PC-3 (cell line): ENCODE results near the gene NFYC. TPM values are rescaled to one million over a fixed set of nuclear protein-coding genes. Genes with fewer than 3 reads are reported as not detected.

Experiments
- ATAC-seq: fragments of 200-7000 bp; cut with Tn5 transposase; 2 replicates; pipeline ENCODE4 v1.9.1; 2020; ENCODE audit warnings: mild to moderate bottlenecking, moderate library complexity
- BruUV-seq: library from RNA; stranded (reverse); fragments of 400-500 nt; replicated peaks from 2 replicates; lab custom pipeline; 2021; lab: Mats Ljungman, UMichigan
- CTCF ChIA-PET: fragments of 300-600 bp; sonication (Branson Sonifier 250); formaldehyde crosslinking; loops from one replicate; lab custom pipeline; 2022; ENCODE audit warnings: antibody characterized with exemption; lab: Charles Lee
- POLR2A ChIA-PET: fragments of 300-600 bp; sonication (Branson Sonifier 250); formaldehyde crosslinking; loops from one replicate; lab custom pipeline; 2022; ENCODE audit warnings: antibody characterized with exemption; ENCODE audit not compliant: unreplicated experiment; lab: Charles Lee
- DNase-seq: peaks from one replicate; pipeline ENCODE4 v3.0.0-alpha.2; 2015
- H2AFZ ChIP-seq: fragments of 300-600 bp; sonication (generic); 2 replicates; pipeline ENCODE4 v1.6.0; 2016; ENCODE audit warnings: antibody characterized with exemption, low read length
- H3F3A ChIP-seq: fragments of 300-600 bp; sonication (generic); one replicate; pipeline ENCODE4 v1.6.0; 2017; ENCODE audit warnings: antibody characterized with exemption, low read length, control low read depth, mild to moderate bottlenecking; ENCODE audit not compliant: unreplicated experiment
- H3K27ac ChIP-seq: fragments of 300-600 bp; sonication (generic); 2 replicates; pipeline ENCODE4 v1.5.1; 2016; ENCODE audit warnings: mild to moderate bottlenecking, low read length
- H3K27me3 ChIP-seq: fragments of 300-600 bp; sonication (generic); 2 replicates; pipeline ENCODE4 v1.6.1; 2016; ENCODE audit warnings: low read length, mixed read lengths
- H3K36me3 ChIP-seq: fragments of 300-600 bp; sonication (generic); 2 replicates; pipeline ENCODE4 v1.6.1; 2016; ENCODE audit warnings: low read depth, mixed run types, low read length, mixed read lengths
- H3K4me1 ChIP-seq: fragments of 300-600 bp; sonication (generic); 2 replicates; pipeline ENCODE4 v1.5.1; 2016; ENCODE audit warnings: low read length; ENCODE audit not compliant: insufficient read depth
- H3K4me2 ChIP-seq: fragments of 300-600 bp; sonication (generic); 2 replicates; pipeline ENCODE4 v1.6.0; 2016; ENCODE audit warnings: low read length
- H3K4me3 ChIP-seq: fragments of 300-600 bp; sonication (generic); 2 replicates; pipeline ENCODE4 v1.5.1; 2016; ENCODE audit warnings: mild to moderate bottlenecking, low read length, mixed read lengths
- H3K79me2 ChIP-seq: fragments of 300-600 bp; sonication (generic); 2 replicates; pipeline ENCODE4 v1.6.1; 2017; ENCODE audit warnings: low read length, mixed read lengths
- H3K9ac ChIP-seq: fragments of 300-600 bp; sonication (generic); 2 replicates; pipeline ENCODE4 v1.6.0; 2016; ENCODE audit warnings: mild to moderate bottlenecking, low read length
- H3K9me2 ChIP-seq: fragments of 300-600 bp; sonication (generic); replicated peaks from 2 replicates; pipeline ENCODE4 v1.6.1; 2016; ENCODE audit warnings: mixed run types, low read length, mixed read lengths
- H3K9me3 ChIP-seq: fragments of 300-600 bp; sonication (generic); 2 replicates; pipeline ENCODE4 v1.6.1; 2016; ENCODE audit warnings: low read length, mixed read lengths
- H4K20me1 ChIP-seq: fragments of 300-600 bp; sonication (generic); 2 replicates; pipeline ENCODE4 v1.6.1; 2016; ENCODE audit warnings: low read length, mixed read lengths
- EZH2 ChIP-seq: fragments of 300-600 bp; sonication (generic); IDR thresholded peaks from one replicate; pipeline ENCODE4 v1.6.1; 2017; ENCODE audit warnings: antibody characterized with exemption, mild to moderate bottlenecking, low read length; ENCODE audit not compliant: unreplicated experiment
- EZH2phosphoT487 ChIP-seq: fragments of 300-600 bp; sonication (generic); IDR thresholded peaks from 2 replicates; pipeline ENCODE4 v1.6.1; 2018; ENCODE audit warnings: mild to moderate bottlenecking, antibody characterized with exemption, low read length, borderline replicate concordance
- intact Hi-C: fragments of 100-400 bp; cut with micrococcal nuclease; formaldehyde crosslinking; loops from 2 replicates; pipeline ENCODE4 v1.9.0; 2023
- total RNA-seq: library from RNA; depleted of rRNA; stranded (reverse); fragments of >200 nt; gene quantifications from 2 replicates; pipeline ENCODE4 v1.2.3, GENCODE V29; 2014
- TF ChIP-seq, protein P1 (sequence below): fragments of 300-600 bp; sonication (generic); conservative IDR thresholded peaks from 2 replicates; pipeline ENCODE4 v1.5.1; 2017; ENCODE audit warnings: antibody characterized with exemption, low read depth, mild to moderate bottlenecking, low read length

Gene NFYC
- total RNA-seq, 1 experiment from 2014 or later: 52.6 TPM

DNA sequence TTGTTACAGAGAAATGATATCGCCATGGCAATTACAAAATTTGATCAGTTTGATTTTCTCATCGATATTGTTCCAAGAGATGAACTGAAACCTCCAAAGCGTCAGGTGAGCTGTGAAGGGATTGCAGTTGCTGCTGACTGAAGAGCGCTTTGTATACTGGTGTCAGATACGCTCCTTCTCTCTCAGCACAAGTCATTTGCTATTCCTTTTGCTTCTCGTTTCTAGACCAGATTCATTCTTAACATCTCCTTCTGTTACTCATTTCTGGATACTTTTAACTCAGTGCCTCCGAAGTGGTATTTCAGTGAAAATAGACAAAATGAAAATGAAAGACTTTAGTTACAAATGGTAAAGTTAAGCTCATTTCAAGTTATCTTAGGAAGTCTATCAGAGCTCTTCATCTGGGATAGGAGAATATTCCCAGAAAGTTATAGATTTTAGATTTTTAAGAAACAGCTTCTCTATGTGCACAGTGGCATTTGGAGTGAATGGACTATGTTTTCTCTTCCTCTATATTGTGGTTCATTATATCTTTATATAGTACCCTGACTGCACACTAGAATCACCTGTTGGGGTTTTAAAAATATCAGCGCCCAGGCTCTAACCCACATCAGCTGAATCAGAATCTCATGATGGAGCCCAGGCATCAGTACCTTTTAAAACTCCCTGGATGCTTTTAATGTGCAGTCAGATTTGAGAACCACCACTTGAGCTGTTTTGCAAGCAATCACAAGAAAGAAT, 61.8 kb downstream of the NFYC start:
- Histone ChIP-seq H3K4me1 (peaks cover 32% of the 10 kb centered on the region), H3K4me2 (no peak overlapping the region), H3K9ac (no peak overlapping the region), H3F3A (no peaks in the 10 kb centered on the region), H3K36me3 (peaks cover 50% of the 10 kb centered on the region), H2AFZ (no peak overlapping the region), H3K27me3 (no peaks in the 10 kb centered on the region), H3K4me3 (no peak overlapping the region), H4K20me1 (0 out of 2 replicates have a peak, but pooled peaks cover 8% of the 10 kb centered on the region), H3K9me3 (no peaks in the 10 kb centered on the region), H3K27ac (no peak overlapping the region), H3K79me2 (no peaks in the 10 kb centered on the region), H3K9me2 (no peaks in the 10 kb centered on the region)
- ATAC-seq: no peak
- POLR2A ChIA-PET: no interaction called here
- TF ChIP-seq EZH2phosphoT487 (no peak), EZH2 (no peak)
- TF ChIP-seq, protein P1, sequence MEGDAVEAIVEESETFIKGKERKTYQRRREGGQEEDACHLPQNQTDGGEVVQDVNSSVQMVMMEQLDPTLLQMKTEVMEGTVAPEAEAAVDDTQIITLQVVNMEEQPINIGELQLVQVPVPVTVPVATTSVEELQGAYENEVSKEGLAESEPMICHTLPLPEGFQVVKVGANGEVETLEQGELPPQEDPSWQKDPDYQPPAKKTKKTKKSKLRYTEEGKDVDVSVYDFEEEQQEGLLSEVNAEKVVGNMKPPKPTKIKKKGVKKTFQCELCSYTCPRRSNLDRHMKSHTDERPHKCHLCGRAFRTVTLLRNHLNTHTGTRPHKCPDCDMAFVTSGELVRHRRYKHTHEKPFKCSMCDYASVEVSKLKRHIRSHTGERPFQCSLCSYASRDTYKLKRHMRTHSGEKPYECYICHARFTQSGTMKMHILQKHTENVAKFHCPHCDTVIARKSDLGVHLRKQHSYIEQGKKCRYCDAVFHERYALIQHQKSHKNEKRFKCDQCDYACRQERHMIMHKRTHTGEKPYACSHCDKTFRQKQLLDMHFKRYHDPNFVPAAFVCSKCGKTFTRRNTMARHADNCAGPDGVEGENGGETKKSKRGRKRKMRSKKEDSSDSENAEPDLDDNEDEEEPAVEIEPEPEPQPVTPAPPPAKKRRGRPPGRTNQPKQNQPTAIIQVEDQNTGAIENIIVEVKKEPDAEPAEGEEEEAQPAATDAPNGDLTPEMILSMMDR: no peak
- CTCF ChIA-PET: no interaction called here
- BruUV-seq: no TSS peak
- intact Hi-C loops: loop anchor here (5.0 kb wide), 2 partner anchors 41 to 61 kb away; partner anchors contain the start of gene NFYC
- no peak for DNase-seq

DNA sequence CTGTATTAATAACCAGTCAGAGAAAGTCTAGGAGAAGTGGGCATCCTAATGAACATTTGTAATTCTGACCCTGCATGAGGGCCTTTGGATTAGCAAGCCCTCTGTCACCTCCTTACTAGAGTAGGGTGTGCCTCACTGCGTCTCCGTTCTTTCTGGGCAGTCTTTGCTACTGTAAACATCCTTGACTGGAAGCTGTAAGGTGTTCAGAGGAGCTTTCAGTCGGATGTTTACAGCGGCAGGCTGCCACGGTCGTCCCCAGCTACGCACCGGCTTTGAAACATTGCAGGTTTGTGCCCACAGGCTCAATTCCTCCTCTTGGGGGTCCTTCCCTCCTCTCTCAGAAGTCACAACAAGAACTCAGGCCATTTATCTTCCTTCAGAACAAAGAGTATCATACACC, 62.7 kb downstream of the NFYC start:
- Histone ChIP-seq H3K9me2 (no peaks in the 10 kb centered on the region), H3K79me2 (no peaks in the 10 kb centered on the region), H3K4me3 (no peak overlapping the region), H3F3A (no peaks in the 10 kb centered on the region), H3K4me2 (no peak overlapping the region), H4K20me1 (0 out of 2 replicates have a peak, but pooled peaks cover 8% of the 10 kb centered on the region), H3K27ac (no peak overlapping the region), H3K9ac (no peak overlapping the region), H3K4me1 (peaks cover 32% of the 10 kb centered on the region), H2AFZ (no peak overlapping the region), H3K36me3 (peaks cover 42% of the 10 kb centered on the region), H3K9me3 (no peaks in the 10 kb centered on the region), H3K27me3 (no peaks in the 10 kb centered on the region)
- no TSS peak for BruUV-seq
- intact Hi-C loops: loop anchor here (5.0 kb wide), 2 partner anchors 42 to 62 kb away; partner anchors contain the start of gene NFYC
- ATAC-seq (no peak), DNase-seq (no peak)
- CTCF ChIA-PET: no interaction called here
- TF ChIP-seq EZH2phosphoT487 (no peak), EZH2 (no peak)
- TF ChIP-seq, protein P1: no peak
- POLR2A ChIA-PET: no interaction called here

DNA sequence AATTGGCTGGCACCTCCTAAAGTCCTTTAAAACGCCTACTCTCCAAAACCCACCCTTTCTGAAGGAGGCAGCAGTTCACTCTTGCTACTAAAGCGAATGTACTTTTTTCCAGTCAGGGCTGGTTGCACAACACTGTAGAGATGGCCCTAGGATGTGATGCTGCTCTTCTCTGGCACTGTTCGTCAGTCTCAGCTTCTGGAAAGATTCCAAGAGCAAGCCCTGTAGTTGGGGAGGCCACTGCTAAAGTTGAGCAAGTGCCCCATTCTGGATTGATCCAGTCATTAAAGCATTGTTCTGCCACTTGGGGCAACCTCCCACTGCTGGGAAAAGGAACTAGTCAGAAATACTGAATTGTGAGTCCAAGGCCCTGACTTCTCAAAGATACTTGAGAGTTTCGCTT, 63.6 kb downstream of the NFYC start:
- ATAC-seq (no peak), DNase-seq (no peak)
- no peak overlapping the region for H3K4me3 ChIP-seq
- H3K9ac ChIP-seq: no peak overlapping the region
- no peaks in the 10 kb centered on the region for H3K27me3 ChIP-seq
- no peaks in the 10 kb centered on the region for H3K9me2 ChIP-seq
- H3K36me3 ChIP-seq: peaks cover 41% of the 10 kb centered on the region
- H3F3A ChIP-seq: no peaks in the 10 kb centered on the region
- 0 out of 2 replicates have a peak, but pooled peaks cover 8% of the 10 kb centered on the region for H4K20me1 ChIP-seq
- TF ChIP-seq EZH2 (no peak), EZH2phosphoT487 (no peak)
- TF ChIP-seq, protein P1: no peak
- POLR2A ChIA-PET: no interaction called here
- no TSS peak for BruUV-seq
- H3K9me3 ChIP-seq: no peaks in the 10 kb centered on the region
- no peak overlapping the region for H3K27ac ChIP-seq
- intact Hi-C loops: no loop called here
- H3K79me2 ChIP-seq: no peaks in the 10 kb centered on the region
- CTCF ChIA-PET: no interaction called here
- H3K4me1 ChIP-seq: peaks cover 26% of the 10 kb centered on the region
- no peak overlapping the region for H3K4me2 ChIP-seq
- H2AFZ ChIP-seq: no peak overlapping the region
